Gastrocnemius medialis (tissue), 4 donors: ENCODE data around the gene GIPC3.

Experiments
- CTCF ChIP-seq, 5 experiments: fragments of 450-650 bp in 3 of 5; fragments of 200-600 bp in 2 of 5; sonication (generic) in 2 of 5; IDR thresholded peaks in 4 of 5; conservative IDR thresholded peaks in 1 of 5; 1 replicate in 4 of 5; 2 replicates in 1 of 5; pipeline ENCODE4 v1.5.1; 2016 to 2019; ENCODE audit warnings: antibody characterized with exemption in 5 of 5, mild to moderate bottlenecking in 3 of 5, moderate library complexity in 3 of 5
- POLR2A ChIP-seq, 2 donors: fragments of 450-650 bp; IDR thresholded peaks; one replicate each; pipeline ENCODE4 v1.6.1; 2017; ENCODE audit warnings: antibody characterized with exemption in 2 of 2, mild to moderate bottlenecking in 2 of 2, moderate library complexity in 2 of 2

- no peak for TF ChIP-seq CTCF (IDR thresholded peaks at IDR 0.05 in 4 of 5, conservative IDR thresholded peaks at IDR 0.05 in 1 of 5)
- TF ChIP-seq POLR2A (IDR thresholded peaks at IDR 0.05): no peak
Measured at GRCh38 chr19:3605361-3605760, 20.1 kb downstream of the GIPC3 start.
